Suprapubic skin (tissue), 4 donors: Measurements from ENCODE around the gene KRT72. TPM values are rescaled to one million over a fixed set of nuclear protein-coding genes. Genes with fewer than 3 reads are reported as not detected.

Source experiments
- DNase-seq, 2 donors: peaks; one replicate each; pipeline ENCODE4 v3.0.0-alpha.2; 2019; ENCODE audit warnings: low spot score in 2 of 2
- H3K27ac ChIP-seq: fragments of 200-600 bp; sonication (generic); one replicate; pipeline ENCODE4 v1.5.1; 2019
- H3K27me3 ChIP-seq: fragments of 200-600 bp; sonication (generic); one replicate; pipeline ENCODE4 v1.5.1; 2019
- H3K36me3 ChIP-seq: fragments of 200-600 bp; sonication (generic); one replicate; pipeline ENCODE4 v1.5.1; 2019
- H3K4me1 ChIP-seq: fragments of 200-600 bp; sonication (generic); one replicate; pipeline ENCODE4 v1.5.1; 2019
- H3K4me3 ChIP-seq: fragments of 200-600 bp; sonication (generic); one replicate; pipeline ENCODE4 v1.5.1; 2019; ENCODE audit warnings: mild to moderate bottlenecking
- H3K9me3 ChIP-seq: fragments of 200-600 bp; sonication (generic); one replicate; pipeline ENCODE4 v1.5.1; 2019
- CTCF ChIP-seq, 2 donors: fragments of 200-600 bp in 1 of 2; fragments of 450-650 bp in 1 of 2; sonication (generic) in 1 of 2; IDR thresholded peaks; one replicate each; pipeline ENCODE4 v1.5.1; 2016 to 2019; ENCODE audit warnings: antibody characterized with exemption in 2 of 2, mild to moderate bottlenecking in 1 of 2, moderate library complexity in 1 of 2
- EP300 ChIP-seq: sonication (generic); formaldehyde crosslinking; IDR thresholded peaks from one replicate; pipeline ENCODE4 v1.6.1; 2017; ENCODE audit warnings: antibody characterized with exemption
- POLR2A ChIP-seq, 2 donors: fragments of 450-650 bp; IDR thresholded peaks; one replicate each; pipeline ENCODE4 v1.6.1; 2017; ENCODE audit warnings: antibody characterized with exemption in 2 of 2, mild to moderate bottlenecking in 2 of 2, moderate library complexity in 2 of 2
- POLR2AphosphoS5 ChIP-seq, 3 donors: sonication (generic); formaldehyde crosslinking; IDR thresholded peaks; one replicate each; pipeline ENCODE4 v1.6.1; 2017; ENCODE audit warnings: antibody characterized with exemption in 3 of 3
- WGBS: methylation state at CpG from one replicate; pipeline ENCODE4 v1.1.5; 2018; 5-methylcytosine and 5-hydroxymethylcytosine counted together
- total RNA-seq, 4 donors: library from RNA; depleted of rRNA; stranded (reverse); fragments of >200 nt; gene quantifications; one replicate each; pipeline ENCODE4 v1.1.0, GENCODE V29; 2016

KRT72 gene
- 10 to 100 TPM in 1 of 4 donors, 1 to 10 TPM in 3; 2.0 to 19.2 (median 8.8) TPM for total RNA-seq

GRCh38 chr12:52600941-52601481 is at the start of gene KRT72:
Gene KRT72, minus strand, starts transcription at chr12:52601463. Its CDS starts 11 bp downstream, at chr12:52601452.
- H3K4me1 ChIP-seq, result peaks cover 5% of the 10 kb centered on the region
- no peaks in the 10 kb centered on the region for H3K9me3 ChIP-seq
- no peak within 1 kb of the TSS for H3K4me3 ChIP-seq
- no peak for DNase-seq
- no peak for TF ChIP-seq CTCF (IDR thresholded peaks at IDR 0.05)
- TF ChIP-seq POLR2AphosphoS5 (IDR thresholded peaks at IDR 0.05), result no peak
- no peak for TF ChIP-seq POLR2A (IDR thresholded peaks at IDR 0.05)
- no peak for TF ChIP-seq EP300
- no peak within 1 kb of the TSS for H3K27ac ChIP-seq
- H3K36me3 ChIP-seq, result no peaks in the 10 kb centered on the region
- 39% methylated on average over 23 of the region's 48 CpGs for WGBS
- H3K27me3 ChIP-seq, result peaks cover 42% of the 10 kb centered on the region

DNA sequence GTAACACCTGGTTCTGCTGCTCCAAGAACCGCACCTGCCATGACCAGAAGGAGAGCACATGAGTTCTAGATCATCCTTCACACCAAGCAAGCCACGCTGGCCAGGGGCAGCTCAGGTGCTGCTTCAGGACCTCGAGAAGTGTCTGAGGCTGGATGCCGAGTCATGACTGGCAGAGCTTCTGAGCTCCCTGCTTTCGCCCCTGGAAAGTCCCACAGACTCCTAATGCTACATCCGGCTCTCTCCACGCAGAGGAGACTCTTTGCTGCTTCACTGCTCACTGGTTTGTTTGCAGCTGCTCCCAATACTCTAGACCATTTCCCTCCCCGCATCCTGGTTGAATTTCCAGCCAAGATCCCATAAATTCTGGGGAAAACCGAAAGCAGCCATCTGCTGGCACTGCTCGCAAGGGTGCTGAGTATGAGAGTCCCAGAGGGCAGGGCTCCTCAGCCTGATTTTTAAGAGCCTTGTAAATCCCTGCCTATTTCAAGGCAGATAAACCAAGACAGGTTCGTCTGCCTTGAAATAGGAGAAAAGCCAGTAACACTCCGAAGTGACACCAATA is 49.3 kb upstream of the KRT72 start:
- WGBS, result 27% methylated on average over 8 of the region's 12 CpGs
- Histone ChIP-seq H3K27me3 (no peaks in the 10 kb centered on the region), H3K4me3 (peak overlapping the region; percentile 15), H3K36me3 (no peaks in the 10 kb centered on the region), H3K9me3 (no peaks in the 10 kb centered on the region), H3K4me1 (peaks cover 30% of the 10 kb centered on the region), H3K27ac (peak overlapping the region; percentile 18)
- TF ChIP-seq EP300 (no peak), POLR2AphosphoS5 (IDR thresholded peaks at IDR 0.05) (no peak), CTCF (IDR thresholded peaks at IDR 0.05) (no peak), POLR2A (IDR thresholded peaks at IDR 0.05) (no peak)
- DNase-seq, result no peak

- Histone ChIP-seq H3K9me3 (no peaks in the 10 kb centered on the region), H3K36me3 (no peaks in the 10 kb centered on the region), H3K27me3 (no peaks in the 10 kb centered on the region), H3K4me3 (no peak overlapping the region), H3K27ac (no peak overlapping the region), H3K4me1 (peaks cover 20% of the 10 kb centered on the region)
- TF ChIP-seq POLR2A (IDR thresholded peaks at IDR 0.05), result no peak
- TF ChIP-seq CTCF (IDR thresholded peaks at IDR 0.05), result no peak
- TF ChIP-seq POLR2AphosphoS5 (IDR thresholded peaks at IDR 0.05), result no peak
- TF ChIP-seq EP300, result no peak
- 86% methylated on average over 6 of the region's 6 CpGs for WGBS
- DNase-seq, result no peak
Measured at GRCh38 chr12:52649066-52649465, 47.8 kb upstream of the KRT72 start.

DNA sequence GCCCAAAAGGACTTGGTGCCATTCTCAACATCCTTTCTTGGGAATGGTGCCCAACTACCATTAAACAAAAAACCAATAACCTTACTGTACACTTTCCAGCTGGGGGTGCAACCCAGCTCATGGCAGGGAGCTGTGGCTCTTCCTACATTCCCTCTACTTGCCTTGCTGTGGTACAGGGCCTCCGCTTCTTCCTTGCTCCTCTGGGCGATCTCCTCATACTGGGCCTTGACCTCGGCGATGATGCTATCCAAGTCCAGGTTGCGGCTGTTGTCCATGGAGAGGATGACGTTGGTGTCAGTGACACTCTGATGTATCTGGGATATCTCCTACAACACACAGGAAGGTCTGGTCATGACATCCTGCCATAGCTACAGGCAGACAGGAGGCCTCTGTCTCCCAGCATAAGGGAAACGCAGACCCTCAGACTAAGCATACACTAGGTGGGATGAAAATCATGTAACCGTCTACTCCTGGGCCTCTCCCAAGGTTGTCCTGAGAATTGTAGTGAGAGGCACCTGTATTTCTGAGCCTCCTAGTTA is 46.8 kb upstream of the KRT72 start:
- DNase-seq, result no peak
- Histone ChIP-seq H3K4me3 (no peak overlapping the region), H3K27me3 (no peaks in the 10 kb centered on the region), H3K27ac (no peak overlapping the region), H3K4me1 (peaks cover 20% of the 10 kb centered on the region), H3K36me3 (no peaks in the 10 kb centered on the region), H3K9me3 (no peaks in the 10 kb centered on the region)
- 95% methylated on average over 8 of the region's 8 CpGs for WGBS
- no peak for TF ChIP-seq CTCF (IDR thresholded peaks at IDR 0.05)
- TF ChIP-seq EP300, result no peak
- TF ChIP-seq POLR2AphosphoS5 (IDR thresholded peaks at IDR 0.05), result no peak
- no peak for TF ChIP-seq POLR2A (IDR thresholded peaks at IDR 0.05)

- Histone ChIP-seq H3K9me3 (no peaks in the 10 kb centered on the region), H3K36me3 (no peaks in the 10 kb centered on the region), H3K27ac (no peak overlapping the region), H3K4me3 (no peak overlapping the region), H3K27me3 (no peaks in the 10 kb centered on the region), H3K4me1 (peaks cover 20% of the 10 kb centered on the region)
- WGBS, result 84% methylated on average over 9 of the region's 9 CpGs
- no peak for TF ChIP-seq POLR2AphosphoS5 (IDR thresholded peaks at IDR 0.05)
- TF ChIP-seq EP300, result no peak
- TF ChIP-seq CTCF (IDR thresholded peaks at IDR 0.05), result no peak
- no peak for TF ChIP-seq POLR2A (IDR thresholded peaks at IDR 0.05)
- DNase-seq, result no peak
Measured at GRCh38 chr12:52647601-52648000, 46.3 kb upstream of the KRT72 start.
